Retinal pigment epithelial cell (primary cell): ENCODE measurements around the gene IDS.

Source experiments
- DNase-seq: peaks from one replicate; pipeline ENCODE4 v3.0.0-alpha.2; 2010; ENCODE audit warnings: low read depth
- H3K4me3 ChIP-seq: 2 replicates; pipeline ENCODE4 v1.5.1; 2011; ENCODE audit warnings: mild to moderate bottlenecking, low read length, control low read depth, moderate library complexity
- CTCF ChIP-seq: conservative IDR thresholded peaks from 2 replicates; pipeline ENCODE4 v1.5.1; 2011; ENCODE audit warnings: low read depth, low read length, control low read depth, inconsistent platforms

Gene IDS

DNA sequence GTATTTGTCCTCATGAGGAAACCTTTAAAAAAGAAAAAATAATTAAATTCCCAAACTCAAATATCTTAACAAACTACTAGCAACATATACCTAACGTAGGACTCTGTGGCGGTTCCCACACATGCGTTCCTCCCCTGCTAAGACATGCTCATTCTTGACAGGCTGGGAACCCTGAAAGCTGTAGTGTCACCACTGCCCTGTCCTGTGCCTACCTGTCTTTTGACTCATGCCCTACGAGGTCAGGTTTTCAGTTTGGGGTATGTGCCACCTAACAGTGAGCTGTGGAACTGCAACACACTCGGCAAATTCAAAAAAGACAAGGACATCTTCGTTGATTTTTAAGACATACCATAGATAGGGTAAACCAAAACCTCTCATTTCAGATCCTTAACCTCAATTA, 17.8 kb downstream of the IDS start:
- no peak for DNase-seq
- TF ChIP-seq CTCF, result peak; percentile 29
- H3K4me3 ChIP-seq, result no peak overlapping the region

DNA sequence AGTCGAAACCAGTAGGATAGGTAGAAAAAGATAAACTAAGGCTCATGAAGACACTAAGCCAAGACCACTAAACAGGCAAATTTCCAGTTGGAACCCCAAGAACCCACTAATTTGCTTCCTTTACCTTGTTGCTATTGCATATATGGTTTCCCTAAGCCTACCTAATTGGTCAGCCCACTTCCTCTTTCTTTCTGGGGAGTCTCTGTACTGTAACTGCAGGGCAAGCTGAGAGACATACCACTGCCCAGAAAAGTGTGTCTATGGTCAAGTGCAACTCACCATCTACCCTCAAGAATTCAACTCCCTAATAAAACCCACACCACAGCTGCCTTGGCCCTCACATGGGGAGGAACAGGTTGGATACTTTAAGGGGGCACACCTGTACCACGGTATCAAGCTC, 28.6 kb downstream of the IDS start:
- no peak for DNase-seq
- no peak for TF ChIP-seq CTCF

DNA sequence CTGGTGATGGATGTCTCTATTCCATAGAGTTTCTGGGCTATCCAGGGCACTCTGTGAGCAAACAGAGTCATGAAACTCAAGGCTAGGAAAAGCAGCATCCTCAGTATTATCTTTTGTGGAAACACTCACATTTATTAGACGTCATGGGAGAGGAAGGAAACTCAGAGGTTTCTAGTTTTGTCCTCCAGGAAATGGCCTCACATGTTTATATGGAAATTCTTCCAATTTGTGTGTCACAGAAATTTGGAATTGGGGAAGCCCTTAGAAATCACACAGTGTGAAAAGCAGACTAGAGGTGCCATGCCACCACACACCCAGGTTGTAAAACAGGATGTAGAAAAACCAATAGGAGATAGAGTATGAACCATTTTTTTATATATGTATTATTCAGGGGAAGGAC, 31.1 kb downstream of the IDS start:
- DNase-seq, result no peak
- TF ChIP-seq CTCF, result no peak
- H3K4me3 ChIP-seq, result no peak overlapping the region

More for the DNA sequence above, 28.6 kb downstream of the IDS start:
- H3K4me3 ChIP-seq, result no peak overlapping the region

GRCh38 chrX:149473092-149473491, 32.0 kb downstream of the IDS start:
- DNase-seq, result no peak
- no peak for TF ChIP-seq CTCF
- no peak overlapping the region for H3K4me3 ChIP-seq

DNA sequence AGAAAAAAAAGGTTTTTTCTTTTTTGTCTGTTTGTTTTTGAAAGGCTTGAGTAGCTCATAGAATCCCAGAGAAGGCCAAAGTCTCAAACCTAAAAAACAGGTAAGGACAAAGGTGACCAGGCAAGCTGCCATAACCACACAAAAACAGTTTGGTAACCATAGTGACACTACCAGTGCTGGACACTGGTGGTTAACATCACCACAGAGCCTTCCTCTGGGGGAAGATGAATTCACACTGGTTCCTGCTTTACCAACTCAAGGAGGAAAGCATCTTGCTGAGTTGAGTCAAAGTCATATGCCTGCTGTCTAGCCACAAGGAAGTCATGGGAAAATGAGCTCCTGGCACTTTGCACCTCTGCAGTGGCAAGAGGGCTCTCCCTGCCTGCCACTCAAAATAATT, 32.5 kb downstream of the IDS start:
- H3K4me3 ChIP-seq, result no peak overlapping the region
- no peak for DNase-seq
- TF ChIP-seq CTCF, result no peak

DNA sequence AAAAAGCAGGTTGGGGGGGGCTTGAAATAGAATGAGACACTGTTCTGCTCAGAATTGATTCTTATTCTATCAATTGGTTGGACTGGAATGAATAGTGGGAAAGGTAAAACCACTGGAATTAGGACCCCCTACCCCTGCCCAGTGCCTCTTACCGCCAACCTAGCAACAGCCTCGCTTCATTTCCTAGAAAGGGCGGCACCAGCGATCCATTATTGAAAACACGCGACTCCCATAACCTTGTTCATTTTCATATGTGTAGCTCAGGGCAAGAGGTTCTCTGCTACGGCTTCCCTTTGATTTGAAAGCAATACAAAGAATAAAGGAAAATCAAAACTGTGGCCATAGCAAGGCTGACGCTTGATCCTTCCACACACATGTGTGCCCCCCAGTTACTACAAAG, 33.7 kb downstream of the IDS start:
- DNase-seq, result no peak
- no peak overlapping the region for H3K4me3 ChIP-seq
- TF ChIP-seq CTCF, result no peak

DNA sequence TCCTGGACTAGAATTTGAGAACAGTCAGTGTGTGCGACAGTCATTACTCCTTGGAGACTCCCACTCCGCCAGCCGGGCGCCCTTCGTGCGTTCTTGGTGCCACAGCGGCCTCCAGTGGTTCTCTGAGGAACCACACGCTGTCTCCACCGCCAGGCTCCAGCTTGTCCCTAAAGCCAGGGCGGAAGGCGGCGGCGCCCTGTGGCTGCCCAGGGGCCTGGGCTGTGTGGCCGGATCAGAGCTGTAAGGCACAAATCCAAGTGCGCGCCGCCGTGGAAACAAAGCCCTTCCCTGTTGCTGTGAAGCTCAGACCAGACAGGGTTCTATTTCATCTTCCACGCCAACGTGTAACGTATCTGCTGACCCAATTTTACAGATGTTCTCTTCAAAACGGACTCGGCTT, 34.2 kb downstream of the IDS start:
- TF ChIP-seq CTCF, result peak; percentile 70
- DNase-seq, result no peak
- no peak overlapping the region for H3K4me3 ChIP-seq
